Caki2 (cell line): ENCODE results near the gene GMPPA. TPM values are rescaled to one million over a fixed set of nuclear protein-coding genes. Genes with fewer than 3 reads are reported as not detected.

Source experiments
- DNase-seq: peaks from one replicate; pipeline ENCODE4 v3.0.0-alpha.2; 2015; ENCODE audit warnings: low read depth
- in situ Hi-C: cut with HindIII; loops from 2 replicates; pipeline ENCODE4 v1.10.0; 2016; ENCODE audit warnings: low sequenced_read_pairs, low pct_unique_long_range_greater_than_20kb, mixed read lengths
- total RNA-seq: library from RNA; depleted of rRNA; stranded (reverse); fragments of >200 nt; shearing (Covaris generic); gene quantifications from 2 replicates; pipeline ENCODE4 v1.2.3, GENCODE V29; 2014; ENCODE audit warnings: low replicate concordance

The GMPPA gene
- total RNA-seq, 1 experiment from 2014 or later = 95.2 TPM

- no peak for DNase-seq
Measured at GRCh38 chr2:219512524-219513216, 14.0 kb downstream of the GMPPA start.

GRCh38 chr2:219513787-219514186 lies 15.1 kb downstream of the GMPPA start:
- no peak for DNase-seq
- in situ Hi-C loops = no loop called here

More at GRCh38 chr2:219512524-219513216, 14.0 kb downstream of the GMPPA start:
- in situ Hi-C loops = no loop called here

GRCh38 chr2:219514196-219514761 lies 15.6 kb downstream of the GMPPA start, which contains the start of gene ASIC4:
Gene ASIC4, plus strand, starts transcription at chr2:219514482. Its CDS starts 243 bp downstream, at chr2:219514725.
- DNase-seq = no peak
- in situ Hi-C loops = no loop called here

- in situ Hi-C loops = no loop called here
- no peak for DNase-seq
Measured at GRCh38 chr2:219514836-219515235, 16.1 kb downstream of the GMPPA start.

- no peak for DNase-seq
- in situ Hi-C loops = no loop called here
Measured at GRCh38 chr2:219515874-219516629, 17.4 kb downstream of the GMPPA start.

- in situ Hi-C loops = no loop called here
- DNase-seq = no peak
Measured at GRCh38 chr2:219516888-219517287, 18.2 kb downstream of the GMPPA start.

GRCh38 chr2:219517954-219518778 lies 19.5 kb downstream of the GMPPA start:
- no peak for DNase-seq
- in situ Hi-C loops = no loop called here

- no peak for DNase-seq
- in situ Hi-C loops = no loop called here
Measured at GRCh38 chr2:219519526-219519916, 20.8 kb downstream of the GMPPA start.

- DNase-seq = no peak
Measured at GRCh38 chr2:219520079-219520478, 21.4 kb downstream of the GMPPA start.

GRCh38 chr2:219521066-219521880 lies 22.6 kb downstream of the GMPPA start:
- peak; percentile 58 for DNase-seq
- in situ Hi-C loops = no loop called here

More at GRCh38 chr2:219520079-219520478, 21.4 kb downstream of the GMPPA start:
- in situ Hi-C loops = no loop called here

GRCh38 chr2:219522111-219523030 lies 23.7 kb downstream of the GMPPA start:
- in situ Hi-C loops = no loop called here
- DNase-seq = no peak

- DNase-seq = no peak
- in situ Hi-C loops = no loop called here
Measured at GRCh38 chr2:219523031-219523671, 24.5 kb downstream of the GMPPA start.

GRCh38 chr2:219524817-219525216 lies 26.1 kb downstream of the GMPPA start:
- in situ Hi-C loops = no loop called here
- no peak for DNase-seq

GRCh38 chr2:219525533-219526232 lies 27.0 kb downstream of the GMPPA start:
- in situ Hi-C loops = no loop called here
- no peak for DNase-seq

- in situ Hi-C loops = no loop called here
- DNase-seq = no peak
Measured at GRCh38 chr2:219526320-219527075, 27.8 kb downstream of the GMPPA start.
